T-helper 2 cell treated with Interferon-gamma antibody and Interleukin-4, amounts not matched to agents 100 ng/mL and 5 ng/mL, for 36 hours (primary cell): Measurements from ENCODE around the gene XPO1. TPM values are rescaled to one million over a fixed set of nuclear protein-coding genes. Genes with fewer than 3 reads are reported as not detected.

Source experiments
- intact Hi-C: fragments of 100-400 bp; cut with micrococcal nuclease; formaldehyde crosslinking; loops from one replicate; pipeline ENCODE4 v1.15.1; 2023
- total RNA-seq: library from RNA; stranded (reverse); gene quantifications from 2 replicates; pipeline ENCODE4 v1.2.3, GENCODE V29; 2022

The XPO1 gene
- total RNA-seq, 1 donor from 2014 or later = 194 TPM

- intact Hi-C loops = loop anchor here (5.0 to 10.0 kb wide), 3 partner anchors 44 to 782 kb away; partner anchors contain the start of genes PAPOLG, PEX13 and PUS10
These were observed 1.4 kb downstream of the XPO1 start for GRCh38 chr2:61536572-61537276.

GRCh38 chr2:61536180-61536571 is 2.0 kb downstream of the XPO1 start:
- intact Hi-C loops = loop anchor here (5.0 to 10.0 kb wide), 3 partner anchors 44 to 781 kb away; partner anchors contain the start of genes PAPOLG, PEX13 and PUS10

GRCh38 chr2:61535449-61535848 is 2.7 kb downstream of the XPO1 start:
- intact Hi-C loops = loop anchor here (5.0 to 10.0 kb wide), 3 partner anchors 43 to 781 kb away; partner anchors contain the start of genes PAPOLG, PEX13 and PUS10

- intact Hi-C loops = loop anchor here (5.0 to 10.0 kb wide), 3 partner anchors 43 to 780 kb away; partner anchors contain the start of genes PAPOLG, PEX13 and PUS10
These were observed 3.2 kb downstream of the XPO1 start for GRCh38 chr2:61534926-61535325.

- intact Hi-C loops = loop anchor here (10.0 kb wide), 1 partner anchor 776 kb away; the partner anchor contains the start of gene PAPOLG
These were observed 7.4 kb downstream of the XPO1 start for GRCh38 chr2:61530749-61531148.

GRCh38 chr2:61529944-61530735 is 8.0 kb downstream of the XPO1 start:
- intact Hi-C loops = loop anchor here (10.0 kb wide), 1 partner anchor 775 kb away; the partner anchor contains the start of gene PAPOLG

GRCh38 chr2:61520261-61520660 is 17.9 kb downstream of the XPO1 start:
- intact Hi-C loops = no loop called here

GRCh38 chr2:61512768-61513398 is 25.3 kb downstream of the XPO1 start:
- intact Hi-C loops = no loop called here

GRCh38 chr2:61510674-61511671 is 27.2 kb downstream of the XPO1 start:
- intact Hi-C loops = no loop called here

- intact Hi-C loops = no loop called here
These were observed 33.2 kb downstream of the XPO1 start for GRCh38 chr2:61504949-61505348.

GRCh38 chr2:61499060-61499459 is 39.1 kb downstream of the XPO1 start:
- intact Hi-C loops = no loop called here

GRCh38 chr2:61493523-61493942 is 44.6 kb downstream of the XPO1 start:
- intact Hi-C loops = loop anchor here (5.0 kb wide), 1 partner anchor 44 kb away; the partner anchor contains the start of gene XPO1

- intact Hi-C loops = loop anchor here (5.0 kb wide), 1 partner anchor 45 kb away; the partner anchor contains the start of gene XPO1
These were observed 45.7 kb downstream of the XPO1 start for GRCh38 chr2:61492476-61492875.

GRCh38 chr2:61485281-61485680 is 52.9 kb downstream of the XPO1 start:
- intact Hi-C loops = no loop called here

GRCh38 chr2:61478086-61478485 is 60.1 kb downstream of the XPO1 start:
- intact Hi-C loops = loop anchor here (10.0 kb wide), 2 partner anchors 217 to 413 kb away; partner anchors contain the start of gene SANBR

GRCh38 chr2:61476929-61477589 is 61.1 kb downstream of the XPO1 start:
- intact Hi-C loops = loop anchor here (10.0 kb wide), 2 partner anchors 218 to 412 kb away; partner anchors contain the start of gene SANBR

- intact Hi-C loops = loop anchor here (1.0 to 10.0 kb wide), 13 partner anchors 45 to 1235 kb away; partner anchors contain the start of genes CCT4, EHBP1, FAM161A and PEX13
These were observed 66.0 kb downstream of the XPO1 start for GRCh38 chr2:61471905-61472805.
